HG02588 (cell line): ENCODE measurements around the gene SCUBE1.
"Not testable (repeated sequence)": the region's sequence is repeated elsewhere in the genome, so short reads cannot be mapped to it uniquely, and the experiment has no call there.

Experiments used
- ATAC-seq: cut with Tn5 transposase; IDR thresholded peaks from one replicate; pipeline ENCODE4 v1.9.1; 2021; ENCODE audit warnings: mild to moderate bottlenecking, moderate library complexity; ENCODE audit not compliant: unreplicated experiment

Gene SCUBE1

DNA sequence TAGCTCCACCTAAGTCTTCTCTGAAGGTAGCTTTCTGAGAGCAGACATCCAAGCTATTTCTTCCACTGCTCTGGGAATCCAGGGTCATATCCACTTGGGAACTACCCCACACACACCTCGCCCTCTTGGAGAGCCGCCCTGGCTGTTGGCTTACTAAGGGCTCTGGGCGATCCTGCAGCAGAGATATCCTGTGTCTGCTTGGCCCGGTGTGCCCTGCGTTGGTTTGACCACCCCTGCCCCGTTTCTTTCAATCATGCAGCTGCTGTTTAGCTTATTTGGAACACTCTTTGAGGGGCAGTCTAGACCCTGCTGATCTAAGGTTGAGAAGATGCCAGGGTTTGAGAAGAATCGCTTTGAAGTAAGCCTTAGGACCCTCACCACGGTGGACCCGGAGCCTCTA is 17.4 kb upstream of the SCUBE1 start:
- ATAC-seq: no peak

DNA sequence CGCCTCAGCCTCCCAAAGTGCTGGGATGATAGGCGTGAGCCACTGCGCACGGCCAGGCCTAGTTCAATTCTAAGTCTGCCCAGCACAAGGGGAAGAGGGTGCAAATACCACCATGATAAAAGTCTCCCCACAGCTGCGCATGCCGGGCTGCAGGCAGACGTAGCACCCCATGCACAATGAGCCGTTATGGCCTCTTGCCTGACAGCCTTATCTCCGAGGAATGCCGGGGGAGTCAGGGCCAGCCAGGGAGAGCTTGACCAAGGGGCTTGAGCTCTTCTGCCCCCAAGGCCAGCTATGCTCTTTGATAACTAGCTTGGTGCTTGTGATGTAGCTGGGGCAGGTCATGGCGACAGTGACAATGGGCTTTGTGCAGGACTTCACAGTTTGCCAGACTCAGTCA is 13.7 kb upstream of the SCUBE1 start:
- no peak for ATAC-seq

GRCh38 chr22:43355688-43356087 is 12.5 kb upstream of the SCUBE1 start:
- ATAC-seq: not testable (repeated sequence)

- ATAC-seq: no peak
These were observed 8.8 kb upstream of the SCUBE1 start for GRCh38 chr22:43351966-43352345.

DNA sequence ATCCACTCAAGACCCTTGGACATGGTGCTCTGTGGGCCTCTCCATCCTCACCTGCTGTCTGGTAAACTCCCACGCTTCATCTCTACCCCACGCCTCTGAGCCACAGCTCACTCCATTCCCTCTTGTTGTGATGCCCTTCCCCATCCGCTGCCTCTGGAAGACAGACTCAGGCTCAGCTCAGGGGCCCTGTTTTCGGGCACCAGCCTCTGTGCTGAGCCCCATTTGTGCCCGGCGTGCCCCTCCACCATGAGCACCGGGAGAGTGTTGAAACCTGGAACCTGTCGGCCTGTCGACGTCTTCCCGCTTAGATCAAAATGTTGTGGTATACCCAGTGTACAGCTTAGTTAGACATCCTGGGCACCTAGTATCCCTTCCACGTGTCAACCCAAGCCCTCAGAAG is 6.5 kb upstream of the SCUBE1 start:
- ATAC-seq: no peak

DNA sequence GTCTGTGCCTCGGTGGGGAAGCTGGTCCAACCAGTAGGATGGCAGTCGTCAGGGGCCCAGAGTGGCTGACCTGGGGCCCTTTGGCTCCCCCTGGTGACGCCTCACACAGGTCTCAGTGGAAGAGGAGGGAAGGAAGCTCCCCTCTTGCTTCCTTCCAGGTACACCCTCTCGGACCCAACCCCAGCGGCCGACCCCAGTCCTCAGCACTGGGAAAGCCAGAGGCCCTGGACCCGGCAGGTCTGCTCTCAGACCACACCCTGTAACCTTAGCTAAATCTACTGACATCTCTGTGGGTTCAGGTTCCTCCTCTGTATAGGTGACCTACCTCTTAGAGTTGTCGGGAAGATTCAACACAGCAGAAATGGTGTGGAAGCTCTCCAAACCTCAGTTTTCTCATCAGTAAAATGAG is 3.4 kb upstream of the SCUBE1 start:
- no peak for ATAC-seq

DNA sequence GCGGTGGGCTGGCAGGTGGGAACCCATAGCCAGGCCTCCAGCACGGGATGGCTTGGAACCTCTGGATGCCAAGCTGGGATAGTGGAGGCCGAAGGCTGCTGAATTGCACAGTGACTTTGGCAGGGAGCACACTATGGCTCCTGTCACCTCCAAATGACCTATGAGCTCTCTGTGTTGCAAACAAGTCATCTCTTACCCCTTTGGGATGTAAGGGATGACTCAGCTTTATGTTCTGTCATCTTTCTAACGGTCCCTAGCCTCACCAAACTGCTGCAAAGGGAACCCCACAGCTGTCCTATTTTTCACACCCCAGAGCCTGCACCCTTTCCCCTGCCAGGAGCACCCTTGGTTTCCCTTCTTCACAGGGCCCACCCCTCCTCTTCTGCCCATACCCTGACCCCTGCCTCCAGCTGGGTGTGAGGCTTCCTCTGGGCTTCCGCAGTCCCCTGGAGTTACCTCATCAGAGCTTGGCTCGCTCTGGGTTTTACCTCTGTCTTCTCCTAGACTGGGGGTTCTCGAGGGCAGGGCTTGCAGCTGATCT is 2.7 kb upstream of the SCUBE1 start:
- ATAC-seq: no peak

- no peak for ATAC-seq
These were observed 2.2 kb upstream of the SCUBE1 start for GRCh38 chr22:43345356-43345755.

DNA sequence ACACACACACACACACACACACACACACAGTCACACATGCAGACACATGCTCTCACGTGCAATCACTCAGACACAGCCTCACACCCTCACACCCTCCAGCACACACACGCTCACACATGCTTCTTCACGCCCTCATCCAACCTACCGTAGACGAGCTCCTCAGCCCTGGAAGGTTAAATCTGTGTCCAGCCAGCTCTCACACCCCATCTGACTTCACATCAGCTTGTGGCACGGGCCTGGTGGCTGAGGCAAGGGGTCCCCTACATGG is 1.3 kb upstream of the SCUBE1 start:
- no peak for ATAC-seq

DNA sequence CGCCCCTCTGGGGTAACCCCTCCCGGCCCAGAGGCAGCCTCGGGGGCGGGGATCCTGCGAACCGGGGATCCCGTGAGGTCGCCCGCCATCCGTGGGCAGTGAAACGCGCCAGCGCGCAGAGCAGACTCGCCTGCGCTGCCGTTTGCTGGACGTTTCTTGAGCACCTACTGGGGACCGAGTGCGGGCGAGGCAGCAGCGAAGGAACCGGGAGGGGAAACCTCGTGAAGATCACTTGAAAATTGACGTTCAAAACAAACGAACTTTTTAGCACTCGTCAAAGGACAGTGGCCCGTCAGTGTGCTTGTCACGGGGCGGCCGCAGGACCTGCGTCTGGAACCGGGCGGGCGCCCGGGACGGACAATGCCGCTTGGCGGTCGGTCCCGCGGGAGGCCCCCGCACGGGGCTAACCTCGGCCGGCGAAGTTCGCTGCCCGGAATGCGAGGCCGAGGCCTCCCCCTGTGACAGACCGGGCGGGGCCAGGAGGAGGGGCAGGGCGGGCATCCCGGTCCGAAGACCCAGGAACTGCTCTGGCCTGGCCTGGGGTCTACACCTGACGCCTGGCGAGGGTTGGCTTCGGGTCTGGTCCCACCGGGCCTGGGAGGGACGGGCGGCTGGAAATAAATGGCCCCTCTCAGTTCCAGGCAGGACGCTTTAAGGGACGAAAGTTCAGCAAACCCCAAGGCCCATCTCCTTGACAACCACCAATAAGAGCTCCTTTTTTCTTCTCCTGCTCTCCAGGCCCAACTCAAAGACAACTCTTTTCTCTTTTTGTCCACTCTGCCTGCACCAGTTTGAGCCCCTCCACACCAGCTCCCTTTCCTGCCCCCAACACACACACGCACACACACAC is 723 bp upstream of the SCUBE1 start:
- no peak for ATAC-seq

- ATAC-seq: no peak
These were observed 568 bp downstream of the SCUBE1 start for GRCh38 chr22:43342347-43343261.

DNA sequence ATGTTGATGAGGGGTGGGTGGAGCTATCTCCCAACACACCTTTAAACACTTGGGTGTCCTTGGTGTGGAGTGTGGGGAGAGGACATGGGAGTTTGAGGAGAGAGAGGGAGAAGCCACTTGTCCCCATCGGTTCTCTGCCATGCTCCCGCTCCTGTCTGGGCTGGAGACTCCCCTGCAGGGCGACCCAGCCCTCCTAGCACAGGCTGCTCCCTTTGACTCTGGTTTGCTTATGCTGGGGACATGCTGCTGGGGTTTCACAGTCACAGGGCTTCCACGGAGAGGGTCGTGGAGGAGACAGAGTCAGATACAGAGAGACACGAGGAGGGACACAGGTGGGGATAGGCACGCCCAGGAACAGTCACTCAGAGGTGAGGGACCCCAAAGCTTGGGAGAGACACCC is 1.6 kb downstream of the SCUBE1 start:
- ATAC-seq: no peak

- ATAC-seq: no peak
These were observed 4.3 kb downstream of the SCUBE1 start for GRCh38 chr22:43338766-43339345.

- no peak for ATAC-seq
These were observed 5.2 kb downstream of the SCUBE1 start for GRCh38 chr22:43337946-43338345.

DNA sequence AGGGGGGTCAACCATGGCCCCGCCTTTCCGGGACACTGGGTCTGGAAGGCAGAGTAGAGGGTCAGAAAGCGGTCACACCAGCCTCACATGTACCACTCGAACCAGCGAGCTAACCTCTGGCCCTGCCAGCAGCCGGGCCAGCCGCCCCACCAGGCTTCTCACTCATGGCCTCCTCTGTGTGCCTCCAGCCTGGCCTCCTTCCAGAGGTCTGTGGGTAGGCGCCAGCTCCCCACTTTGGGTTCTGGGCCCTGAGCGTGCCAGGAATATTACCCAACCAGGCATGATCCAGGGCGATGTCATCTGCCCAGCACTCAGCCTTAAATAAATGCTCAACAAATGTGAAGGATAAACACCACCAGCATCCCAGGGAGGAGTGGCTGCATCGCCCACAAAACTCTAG is 5.8 kb downstream of the SCUBE1 start:
- no peak for ATAC-seq

GRCh38 chr22:43334378-43334777 is 8.8 kb downstream of the SCUBE1 start:
- ATAC-seq: no peak

DNA sequence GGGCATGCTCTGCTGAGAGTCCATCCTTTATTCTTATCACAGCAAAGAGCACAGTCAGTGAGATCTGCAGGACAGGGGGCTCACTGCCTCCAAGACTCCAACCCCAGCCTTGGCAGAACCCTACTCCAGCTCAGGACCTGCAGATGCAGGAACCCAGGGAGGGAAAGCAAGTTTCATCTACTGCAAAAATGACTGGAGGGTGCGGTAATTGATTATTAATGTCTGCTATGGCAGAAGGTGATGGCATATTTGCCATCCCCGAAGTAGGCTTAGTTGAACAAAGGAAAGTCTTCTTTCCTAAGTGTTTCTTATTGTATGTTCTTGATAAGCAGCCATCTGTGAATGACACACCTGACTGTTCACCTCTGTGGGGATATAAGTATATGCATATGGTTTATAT is 9.2 kb downstream of the SCUBE1 start:
- no peak for ATAC-seq

DNA sequence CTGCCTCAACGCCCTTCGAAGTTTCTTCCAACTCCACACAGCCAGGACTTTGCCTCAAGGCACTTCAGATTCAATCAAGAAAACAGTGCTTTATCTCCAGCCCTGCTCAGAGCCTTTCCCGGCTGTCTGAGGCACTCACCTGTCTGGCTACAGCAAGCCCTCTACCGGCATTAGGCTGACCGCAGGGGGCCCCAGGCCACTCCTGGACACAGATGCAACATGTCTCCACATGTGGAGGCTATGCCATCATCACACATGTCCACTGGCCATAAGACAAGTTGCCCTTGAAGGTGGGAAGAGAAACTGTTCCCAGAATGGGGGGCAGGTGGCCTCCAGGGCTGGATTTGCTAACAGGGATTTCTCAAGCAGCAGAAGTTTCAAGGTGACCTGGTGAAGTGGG is 10.0 kb downstream of the SCUBE1 start:
- ATAC-seq: no peak

GRCh38 chr22:43331698-43332097 is 11.5 kb downstream of the SCUBE1 start:
- ATAC-seq: no peak

DNA sequence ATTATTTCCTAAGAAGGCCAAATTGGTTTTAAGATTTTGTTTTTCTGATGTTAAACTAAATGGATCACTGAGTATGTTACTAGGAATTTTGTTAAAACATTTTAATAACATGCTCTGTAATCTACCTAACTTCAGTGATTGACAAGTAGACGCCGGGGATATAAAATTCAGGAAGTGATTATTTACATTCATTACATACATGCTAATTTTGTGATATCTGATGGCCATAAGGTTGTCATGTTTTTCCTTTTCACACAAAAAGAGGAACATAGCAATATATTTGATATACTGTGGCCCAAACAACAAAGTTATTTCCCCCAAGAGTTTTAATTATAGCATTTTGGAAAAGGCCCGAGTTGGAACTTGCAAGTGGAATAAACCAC is 12.1 kb downstream of the SCUBE1 start:
- ATAC-seq: no peak

DNA sequence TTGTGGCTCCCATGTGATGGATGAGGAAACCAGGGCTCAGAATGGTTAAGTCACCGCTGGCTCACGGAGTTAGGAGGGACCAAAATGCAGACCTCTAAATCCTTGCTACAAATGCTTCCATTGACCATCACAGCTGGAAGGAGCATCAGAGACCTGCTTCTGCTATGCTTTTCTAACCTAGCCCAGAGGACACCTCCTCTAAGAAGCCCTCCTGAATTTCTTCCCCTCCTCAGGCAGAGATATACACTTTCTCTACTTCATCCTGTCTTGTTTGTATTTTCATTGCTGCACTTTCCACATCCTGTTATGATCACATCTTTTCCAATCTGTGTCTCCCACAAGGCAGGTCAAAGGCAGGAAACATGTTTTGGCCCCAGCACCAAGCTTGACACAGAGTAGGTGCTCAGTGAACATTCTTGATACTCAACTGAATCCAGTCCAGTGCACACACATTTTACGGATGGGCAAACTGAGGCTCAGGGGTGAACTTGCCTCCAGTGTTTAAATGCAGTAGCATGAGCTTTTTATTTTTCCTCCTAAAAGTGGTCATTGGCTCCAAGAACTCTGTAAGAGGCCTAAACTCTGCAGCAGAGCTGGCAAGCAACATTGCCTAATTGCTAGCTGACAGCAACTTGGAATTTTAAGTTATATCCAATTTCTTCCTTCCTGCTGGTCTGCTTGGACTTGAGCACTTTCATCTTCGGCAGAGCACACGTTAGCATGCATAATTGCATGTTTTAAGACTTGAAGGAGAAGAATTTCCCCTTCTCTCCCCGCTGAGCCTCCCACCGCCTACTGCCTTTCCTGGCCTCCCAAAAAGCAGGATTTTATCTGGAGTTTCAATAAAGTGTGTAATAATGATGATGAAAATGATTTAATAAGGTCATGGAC is 12.7 kb downstream of the SCUBE1 start:
- no peak for ATAC-seq
